ENCODE measurements around the gene ZFAND3.
A peak's percentile ranks its signal among the peaks of the same experiment; 100 is the strongest.
"Not testable (repeated sequence)": the region's sequence is repeated elsewhere in the genome, so short reads cannot be mapped to it uniquely, and the experiment has no call there.

Gene ZFAND3

GRCh38 chr6:37984578-37984977 lies 165.1 kb downstream of the ZFAND3 start:
- DNase-seq (ENCODE audit: extremely low spot score, insufficient read length, low read depth) = no peak
- FAIRE-seq = no peak

DNA sequence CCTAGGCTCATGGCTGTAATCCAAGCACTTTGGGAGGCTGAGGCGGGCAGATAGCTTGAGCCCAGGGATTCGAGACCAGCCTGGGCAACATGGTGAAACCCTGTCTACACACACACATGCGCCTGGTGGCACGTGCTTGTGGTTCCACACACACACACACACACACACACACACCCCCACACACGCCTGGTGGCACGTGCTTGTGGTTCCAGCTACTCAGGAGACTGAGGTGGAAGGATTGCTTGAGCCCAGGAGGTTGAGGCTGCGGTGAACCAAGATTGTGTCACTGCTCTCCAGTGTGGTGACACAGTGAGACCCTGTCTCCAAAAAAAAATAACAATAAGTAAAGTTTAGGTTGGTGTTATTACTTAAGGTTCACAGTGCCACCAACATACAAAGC lies 165.8 kb downstream of the ZFAND3 start:
- DNase-seq (ENCODE audit: extremely low spot score, insufficient read length, low read depth) = no peak
- FAIRE-seq = no peak

GRCh38 chr6:37987018-37987417 lies 167.5 kb downstream of the ZFAND3 start:
- FAIRE-seq (no peak), DNase-seq (ENCODE audit: extremely low spot score, insufficient read length, low read depth) (no peak)

DNA sequence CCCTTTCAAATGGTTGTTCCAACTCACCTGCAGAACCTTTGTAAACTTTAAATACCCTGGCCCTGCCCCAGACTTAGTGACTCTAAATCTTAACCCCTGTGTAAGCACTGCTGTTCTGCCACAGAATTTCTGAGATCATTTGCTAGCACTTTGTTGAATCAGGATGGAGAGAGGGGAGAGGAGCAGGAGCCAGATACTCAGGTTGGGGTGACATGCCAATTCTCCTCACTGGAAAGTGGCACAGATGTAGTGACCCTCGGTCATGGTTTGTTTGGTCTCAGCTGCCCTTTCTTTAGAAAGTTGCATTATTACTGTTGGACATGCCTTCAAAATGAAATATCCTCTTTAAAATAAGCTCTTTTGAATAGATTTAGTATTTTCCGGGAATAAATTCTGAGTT lies 168.0 kb downstream of the ZFAND3 start:
- FAIRE-seq (no peak), DNase-seq (ENCODE audit: extremely low spot score, insufficient read length, low read depth) (no peak)

DNA sequence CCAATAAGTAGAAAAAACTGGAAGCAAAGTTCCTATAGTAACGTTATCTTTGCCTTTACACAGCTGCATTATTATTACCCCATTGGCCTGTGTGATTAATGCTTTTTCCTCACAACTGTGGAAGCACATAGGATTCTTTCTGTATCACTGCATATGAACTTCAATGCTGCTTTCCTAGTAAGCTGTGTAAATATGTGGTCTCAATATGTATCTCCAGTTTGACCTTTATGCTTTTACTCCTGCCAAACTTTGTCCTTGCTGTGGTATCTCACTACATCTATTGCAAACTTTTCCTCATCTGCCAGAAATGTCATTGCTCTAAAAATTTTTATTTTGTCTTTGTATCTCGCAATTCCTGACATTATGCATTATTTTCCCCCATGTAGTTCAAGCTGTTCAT lies 168.6 kb downstream of the ZFAND3 start:
- FAIRE-seq (no peak), DNase-seq (ENCODE audit: extremely low spot score, insufficient read length, low read depth) (no peak)

DNA sequence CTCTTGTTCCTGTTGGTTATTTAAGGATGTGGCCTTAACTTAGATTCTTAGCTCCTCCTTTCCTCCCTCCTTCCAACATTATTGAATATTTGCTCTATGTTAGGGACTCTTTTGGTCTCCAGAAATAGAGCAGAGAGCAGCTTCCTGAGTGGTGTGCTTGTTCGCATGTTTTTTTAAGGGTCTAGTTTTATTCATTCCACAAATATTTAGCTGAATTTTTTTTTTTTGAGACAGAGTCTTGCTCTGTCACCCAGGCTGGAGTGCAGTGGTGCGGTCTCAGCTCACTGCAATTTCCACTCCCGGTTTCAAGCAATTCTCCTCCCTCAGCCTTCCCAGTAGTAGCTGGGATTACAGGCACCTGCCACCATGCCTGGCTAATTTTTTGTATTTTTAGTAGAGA lies 169.2 kb downstream of the ZFAND3 start:
- FAIRE-seq = no peak
- no peak for DNase-seq (ENCODE audit: extremely low spot score, insufficient read length, low read depth)

DNA sequence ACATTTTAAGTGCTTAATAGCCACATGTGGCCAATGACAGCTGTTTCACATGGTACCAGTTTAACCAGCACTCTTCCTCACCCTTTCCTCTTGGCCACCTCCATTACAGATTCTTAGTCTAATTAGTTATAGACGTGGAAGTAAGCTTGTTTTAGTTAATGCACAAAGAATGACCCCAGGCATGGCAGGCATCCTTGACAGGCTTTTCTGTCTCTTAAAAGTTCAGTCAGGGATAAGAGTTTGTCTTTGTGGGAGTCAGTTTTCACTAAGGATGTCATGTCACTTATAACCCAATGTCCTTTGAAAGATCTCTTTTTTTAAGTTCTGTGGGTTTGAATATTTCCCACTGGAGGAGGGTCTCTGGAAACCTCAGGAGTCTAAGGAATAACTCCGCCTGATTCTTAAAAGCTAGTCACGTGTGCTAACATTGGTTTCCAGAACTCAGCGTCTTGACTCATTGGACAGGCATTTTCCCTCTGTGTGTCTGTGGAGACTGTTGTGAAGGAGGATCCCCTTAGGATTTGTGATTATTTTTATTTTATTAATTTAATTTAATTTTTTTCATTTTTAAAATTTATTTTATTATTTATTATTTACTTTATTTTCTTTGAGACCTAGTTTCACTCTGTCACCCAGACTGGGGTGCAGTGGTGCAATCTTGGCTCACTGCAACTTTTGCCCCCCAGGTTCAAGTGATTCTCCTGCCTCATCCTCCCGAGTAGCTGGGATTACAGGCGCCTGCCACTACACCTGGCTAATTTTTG lies 171.4 kb downstream of the ZFAND3 start:
- peak; percentile 15 for FAIRE-seq
- DNase-seq (ENCODE audit: extremely low spot score, insufficient read length, low read depth) = no peak

- FAIRE-seq (no peak), DNase-seq (ENCODE audit: extremely low spot score, insufficient read length, low read depth) (no peak)
Observed at GRCh38 chr6:37992749-37993148, 173.2 kb downstream of the ZFAND3 start.

- not testable (repeated sequence) for FAIRE-seq; DNase-seq (ENCODE audit: extremely low spot score, insufficient read length, low read depth)
Observed at GRCh38 chr6:37993194-37993593, 173.7 kb downstream of the ZFAND3 start.

- DNase-seq (ENCODE audit: extremely low spot score, insufficient read length, low read depth) (no peak), FAIRE-seq (no peak)
Observed at GRCh38 chr6:37993596-37993995, 174.1 kb downstream of the ZFAND3 start.

DNA sequence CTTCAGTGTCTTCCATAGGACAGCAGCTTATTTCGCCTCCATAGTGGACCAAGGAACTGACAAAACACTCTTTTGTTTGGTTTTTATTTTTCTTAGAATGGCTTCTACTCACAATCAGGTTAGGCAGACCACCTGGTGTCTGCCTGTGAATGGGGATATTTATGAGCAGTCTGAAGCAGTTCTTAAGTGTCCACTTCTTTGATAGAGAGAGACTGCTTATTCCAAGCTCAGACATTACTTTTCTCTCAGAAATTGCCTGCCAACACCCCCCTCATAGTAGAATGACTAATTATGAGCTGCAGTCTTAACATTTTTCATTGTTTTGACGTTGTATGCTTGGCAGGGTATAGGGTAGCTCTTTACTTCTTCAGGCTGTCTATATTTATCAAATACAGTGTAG lies 174.7 kb downstream of the ZFAND3 start:
- DNase-seq (ENCODE audit: extremely low spot score, insufficient read length, low read depth) (no peak), FAIRE-seq (no peak)

DNA sequence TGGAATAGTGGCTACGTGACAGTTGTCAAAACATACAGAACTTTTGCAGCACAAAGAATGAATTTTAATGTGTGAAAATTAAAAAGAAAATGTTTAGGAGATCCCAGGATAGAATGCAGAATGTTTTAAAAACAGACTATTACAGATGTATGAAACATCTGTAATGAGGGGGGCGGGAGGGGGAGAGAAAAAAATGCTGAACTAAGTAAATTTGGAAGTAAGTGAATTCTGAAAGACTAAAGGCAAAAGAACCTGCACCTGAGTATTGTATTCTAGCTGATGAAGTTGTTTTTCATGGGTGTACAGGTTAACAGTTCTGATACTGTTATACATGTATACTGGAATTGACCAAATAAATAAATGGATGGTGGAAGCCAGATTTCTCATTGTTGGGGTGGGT lies 178.8 kb downstream of the ZFAND3 start:
- FAIRE-seq = no peak
- no peak for DNase-seq (ENCODE audit: extremely low spot score, insufficient read length, low read depth)

- FAIRE-seq = no peak
- no peak for DNase-seq (ENCODE audit: extremely low spot score, insufficient read length, low read depth)
Observed at GRCh38 chr6:38001386-38001785, 181.9 kb downstream of the ZFAND3 start.

GRCh38 chr6:38004908-38005307 lies 185.4 kb downstream of the ZFAND3 start:
- DNase-seq (ENCODE audit: extremely low spot score, insufficient read length, low read depth) (no peak), FAIRE-seq (no peak)

- FAIRE-seq = no peak
- no peak for DNase-seq (ENCODE audit: extremely low spot score, insufficient read length, low read depth)
Observed at GRCh38 chr6:38011937-38012336, 192.4 kb downstream of the ZFAND3 start.

- FAIRE-seq = peak; percentile 73
Observed at GRCh38 chr6:38012573-38012972, 193.0 kb downstream of the ZFAND3 start.

GRCh38 chr6:38015341-38015740 lies 195.8 kb downstream of the ZFAND3 start:
- DNase-seq (ENCODE audit: extremely low spot score, insufficient read length, low read depth) (no peak), FAIRE-seq (no peak)

More at GRCh38 chr6:38012573-38012972, 193.0 kb downstream of the ZFAND3 start:
- peak; percentile 46 for DNase-seq (ENCODE audit: extremely low spot score, insufficient read length, low read depth)

- DNase-seq (ENCODE audit: extremely low spot score, insufficient read length, low read depth) (no peak), FAIRE-seq (no peak)
Observed at GRCh38 chr6:38016824-38017223, 197.3 kb downstream of the ZFAND3 start.

DNA sequence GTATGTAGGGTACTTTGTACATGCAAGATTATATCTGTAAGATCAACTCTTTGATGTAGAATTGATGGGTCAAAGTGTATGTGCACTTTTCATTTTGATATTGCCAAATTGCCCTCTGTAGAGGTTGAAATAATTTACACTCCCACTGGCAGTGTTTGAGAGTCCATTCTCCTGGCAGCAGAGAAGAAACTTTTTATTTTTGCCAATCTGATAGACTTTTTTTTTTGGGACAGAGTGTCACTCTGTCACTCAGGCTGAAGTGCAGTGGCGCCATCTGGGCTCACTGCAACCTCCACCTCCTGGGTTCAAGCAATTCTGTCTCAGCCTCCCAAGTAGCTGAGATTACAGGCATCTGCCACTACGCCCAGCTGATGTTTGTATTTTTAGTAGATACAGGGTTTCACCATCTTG lies 199.2 kb downstream of the ZFAND3 start:
- no peak for FAIRE-seq
- DNase-seq (ENCODE audit: extremely low spot score, insufficient read length, low read depth) = no peak

DNA sequence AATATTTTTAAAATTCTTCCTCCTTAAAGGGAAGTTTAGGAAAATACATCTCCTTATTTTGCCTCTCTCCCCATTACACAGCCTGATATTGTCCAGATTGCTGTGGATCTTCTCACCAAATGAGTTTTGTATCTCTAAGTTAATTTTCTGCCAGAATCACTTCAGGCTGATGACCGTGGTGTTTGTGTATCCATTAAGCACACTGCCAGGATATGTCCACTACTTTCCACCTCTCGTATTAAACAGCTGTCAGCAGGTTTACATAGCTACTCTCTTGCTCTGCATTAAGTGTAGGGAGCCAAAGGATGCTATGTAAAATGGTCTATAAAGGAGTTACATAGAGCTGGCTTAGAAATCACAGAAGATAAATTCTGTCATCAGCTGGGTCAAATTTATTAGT lies 201.1 kb downstream of the ZFAND3 start:
- DNase-seq (ENCODE audit: extremely low spot score, insufficient read length, low read depth) (no peak), FAIRE-seq (no peak)

GRCh38 chr6:38021029-38021428 lies 201.5 kb downstream of the ZFAND3 start:
- FAIRE-seq = no peak
- DNase-seq (ENCODE audit: extremely low spot score, insufficient read length, low read depth) = no peak

- FAIRE-seq = no peak
Observed at GRCh38 chr6:38021571-38021970, 202.0 kb downstream of the ZFAND3 start.

More at GRCh38 chr6:38021571-38021970, 202.0 kb downstream of the ZFAND3 start:
- no peak for DNase-seq (ENCODE audit: extremely low spot score, insufficient read length, low read depth)

Measured in GM18507 (cell line).